SU-DHL-6 (cell line): ENCODE measurements around the gene GRID1.

Experiments used
- H2AFZ ChIP-seq: fragments of 200-600 bp; sonication (generic); 2 replicates; pipeline ENCODE4 v1.6.1; 2014; ENCODE audit warnings: low read depth, mild to moderate bottlenecking, moderate library complexity, mixed read lengths, antibody characterized with exemption, low read length; ENCODE audit not compliant: severe bottlenecking
- H3F3A ChIP-seq: fragments of 200-600 bp; shearing (Covaris generic); 2 replicates; pipeline ENCODE4 v1.6.0; 2016; ENCODE audit warnings: antibody characterized with exemption, mild to moderate bottlenecking; ENCODE audit not compliant: insufficient read depth
- H3K27ac ChIP-seq: fragments of 200-600 bp; sonication (generic); 2 replicates; pipeline ENCODE4 v1.5.1; 2016; ENCODE audit warnings: low read depth, mild to moderate bottlenecking, low read length, moderate library complexity, mixed read lengths
- H3K27me3 ChIP-seq: fragments of 200-600 bp; sonication (generic), shearing (Covaris generic); 2 replicates; pipeline ENCODE4 v1.6.0; 2014; ENCODE audit warnings: mild to moderate bottlenecking, low read length
- H3K36me3 ChIP-seq: fragments of 200-600 bp; sonication (generic); 2 replicates; pipeline ENCODE4 v1.6.1; 2014; ENCODE audit warnings: mild to moderate bottlenecking, low read length, mixed read lengths
- H3K4me2 ChIP-seq: fragments of 300-600, 200-600 bp; shearing (Covaris generic), sonication (generic); 2 replicates; pipeline ENCODE4 v1.6.0; 2014; ENCODE audit warnings: low read length, low read depth, mild to moderate bottlenecking; ENCODE audit not compliant: poor library complexity, severe bottlenecking
- H3K4me3 ChIP-seq: fragments of 200-600 bp; sonication (generic); 2 replicates; pipeline ENCODE4 v1.5.1; 2014; ENCODE audit warnings: antibody characterized with exemption, low read length, mild to moderate bottlenecking, mixed read lengths; ENCODE audit not compliant: insufficient read depth, poor library complexity, severe bottlenecking
- H3K79me2 ChIP-seq: fragments of 200-600 bp; sonication (generic); 2 replicates; pipeline ENCODE4 v1.6.1; 2014; ENCODE audit warnings: mild to moderate bottlenecking, low read length, moderate library complexity; ENCODE audit not compliant: insufficient read depth
- H3K9ac ChIP-seq: fragments of 200-600 bp; sonication (generic); 2 replicates; pipeline ENCODE4 v1.7.0; 2014; ENCODE audit warnings: mild to moderate bottlenecking, low read length
- H3K9me2 ChIP-seq: fragments of 200-600 bp; sonication (generic); replicated peaks from 2 replicates; pipeline ENCODE4 v1.6.1; 2014; ENCODE audit warnings: low read length; ENCODE audit not compliant: insufficient read depth
- H3K9me3 ChIP-seq: fragments of 200-600 bp; sonication (generic); 2 replicates; pipeline ENCODE4 v1.6.1; 2014; ENCODE audit warnings: low read length, mixed read lengths; ENCODE audit not compliant: insufficient read depth
- H4K20me1 ChIP-seq: fragments of 200-600 bp; sonication (generic); 2 replicates; pipeline ENCODE4 v1.6.1; 2014; ENCODE audit warnings: low read depth, mild to moderate bottlenecking, antibody characterized with exemption, low read length, moderate library complexity, mixed read lengths
- EZH2phosphoT487 ChIP-seq: fragments of 200-600 bp; sonication (generic), shearing (Covaris generic); conservative IDR thresholded peaks from 2 replicates; pipeline ENCODE4 v1.6.1; 2018; ENCODE audit warnings: mild to moderate bottlenecking, antibody characterized with exemption, low read length, moderate library complexity, mixed read lengths
- TF ChIP-seq, protein P1 (sequence below): fragments of 200-600 bp; sonication (generic); IDR thresholded peaks from one replicate; pipeline ENCODE4 v1.5.1; 2017; ENCODE audit warnings: antibody characterized with exemption, mild to moderate bottlenecking, low read length, moderate library complexity; ENCODE audit not compliant: insufficient read depth, poor library complexity, severe bottlenecking

Gene GRID1

DNA sequence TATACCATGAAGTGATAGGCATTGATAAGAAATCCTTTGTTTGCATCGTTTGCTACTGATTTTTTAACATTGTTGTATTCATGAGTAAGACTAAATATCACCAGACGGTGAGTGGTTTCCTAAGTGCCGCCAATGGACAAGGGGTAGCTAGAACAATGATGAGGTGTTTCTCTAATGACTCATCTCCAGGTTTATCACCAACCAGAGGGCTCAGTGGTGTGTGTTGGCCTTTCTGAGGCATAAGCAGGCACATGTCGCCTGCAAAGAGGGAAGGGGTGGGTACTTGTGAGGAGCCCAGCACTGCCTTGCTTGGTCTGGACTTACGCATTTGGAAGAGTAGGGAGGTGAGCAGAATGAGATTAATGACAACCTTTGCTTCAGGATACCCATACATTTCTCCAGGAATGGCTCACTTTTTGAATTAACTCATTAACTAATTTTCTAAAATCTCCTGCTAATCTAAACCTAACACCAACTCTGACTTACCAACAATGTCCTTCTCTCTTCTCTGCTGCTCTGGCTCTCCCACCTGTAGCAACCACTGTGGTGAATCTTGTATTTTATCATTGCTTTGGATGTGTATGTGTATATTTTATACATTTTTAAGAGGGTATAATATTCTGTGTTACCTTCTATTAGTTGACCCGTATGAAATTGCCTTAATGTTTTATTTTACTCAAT lies 722.6 kb downstream of the GRID1 start:
- Histone ChIP-seq H3K27ac (no peak overlapping the region), H3K36me3 (no peaks in the 10 kb centered on the region), H2AFZ (no peak overlapping the region), H3K9me3 (no peaks in the 10 kb centered on the region), H3K9me2 (no peaks in the 10 kb centered on the region), H3K4me2 (no peak overlapping the region), H3F3A (no peaks in the 10 kb centered on the region), H3K9ac (no peak overlapping the region), H3K79me2 (no peaks in the 10 kb centered on the region), H3K4me3 (no peak overlapping the region), H3K27me3 (no peaks in the 10 kb centered on the region), H4K20me1 (no peaks in the 10 kb centered on the region)
- TF ChIP-seq, protein P1, sequence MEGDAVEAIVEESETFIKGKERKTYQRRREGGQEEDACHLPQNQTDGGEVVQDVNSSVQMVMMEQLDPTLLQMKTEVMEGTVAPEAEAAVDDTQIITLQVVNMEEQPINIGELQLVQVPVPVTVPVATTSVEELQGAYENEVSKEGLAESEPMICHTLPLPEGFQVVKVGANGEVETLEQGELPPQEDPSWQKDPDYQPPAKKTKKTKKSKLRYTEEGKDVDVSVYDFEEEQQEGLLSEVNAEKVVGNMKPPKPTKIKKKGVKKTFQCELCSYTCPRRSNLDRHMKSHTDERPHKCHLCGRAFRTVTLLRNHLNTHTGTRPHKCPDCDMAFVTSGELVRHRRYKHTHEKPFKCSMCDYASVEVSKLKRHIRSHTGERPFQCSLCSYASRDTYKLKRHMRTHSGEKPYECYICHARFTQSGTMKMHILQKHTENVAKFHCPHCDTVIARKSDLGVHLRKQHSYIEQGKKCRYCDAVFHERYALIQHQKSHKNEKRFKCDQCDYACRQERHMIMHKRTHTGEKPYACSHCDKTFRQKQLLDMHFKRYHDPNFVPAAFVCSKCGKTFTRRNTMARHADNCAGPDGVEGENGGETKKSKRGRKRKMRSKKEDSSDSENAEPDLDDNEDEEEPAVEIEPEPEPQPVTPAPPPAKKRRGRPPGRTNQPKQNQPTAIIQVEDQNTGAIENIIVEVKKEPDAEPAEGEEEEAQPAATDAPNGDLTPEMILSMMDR, result no peak
- TF ChIP-seq EZH2phosphoT487, result no peak

DNA sequence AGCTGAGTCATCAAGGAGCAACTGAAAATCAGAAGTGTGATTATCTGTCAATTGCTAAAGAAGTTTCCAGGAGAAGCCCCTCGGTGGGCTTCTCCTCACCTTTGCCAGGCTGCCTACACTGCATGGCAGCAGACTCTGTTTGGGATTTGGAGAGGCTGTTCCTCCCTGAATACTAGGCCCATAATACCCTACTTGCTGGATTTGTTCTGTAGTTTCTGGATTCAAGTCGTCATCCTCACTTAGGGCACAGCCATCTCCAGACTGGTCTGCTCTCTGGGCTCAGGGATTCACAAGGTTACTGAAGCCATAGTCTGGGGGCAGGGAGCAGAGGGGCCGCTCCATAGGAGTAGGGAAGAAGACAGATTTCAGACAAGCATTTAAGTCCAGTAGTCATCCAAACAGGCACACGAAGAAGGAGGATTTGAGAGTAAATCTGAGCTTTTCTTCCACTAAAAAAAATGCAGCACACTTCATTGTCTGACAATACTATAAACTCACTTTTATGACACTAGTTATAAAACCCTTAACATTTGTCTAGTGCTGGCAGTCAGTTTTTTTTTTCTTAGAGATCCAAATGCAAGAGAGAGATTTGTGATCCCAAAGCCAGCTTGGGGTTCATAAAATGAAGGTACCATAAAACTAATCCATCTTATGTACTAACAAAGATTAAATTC lies 723.3 kb downstream of the GRID1 start:
- no peaks in the 10 kb centered on the region for H3K79me2 ChIP-seq
- no peak overlapping the region for H3K4me2 ChIP-seq
- H3K9ac ChIP-seq, result no peak overlapping the region
- no peaks in the 10 kb centered on the region for H3K9me3 ChIP-seq
- H3K9me2 ChIP-seq, result no peaks in the 10 kb centered on the region
- TF ChIP-seq, protein P1, result no peak
- no peak for TF ChIP-seq EZH2phosphoT487
- no peaks in the 10 kb centered on the region for H4K20me1 ChIP-seq
- no peak overlapping the region for H2AFZ ChIP-seq
- H3K27me3 ChIP-seq, result no peaks in the 10 kb centered on the region
- no peak overlapping the region for H3K4me3 ChIP-seq
- no peaks in the 10 kb centered on the region for H3F3A ChIP-seq
- no peaks in the 10 kb centered on the region for H3K36me3 ChIP-seq
- no peak overlapping the region for H3K27ac ChIP-seq

DNA sequence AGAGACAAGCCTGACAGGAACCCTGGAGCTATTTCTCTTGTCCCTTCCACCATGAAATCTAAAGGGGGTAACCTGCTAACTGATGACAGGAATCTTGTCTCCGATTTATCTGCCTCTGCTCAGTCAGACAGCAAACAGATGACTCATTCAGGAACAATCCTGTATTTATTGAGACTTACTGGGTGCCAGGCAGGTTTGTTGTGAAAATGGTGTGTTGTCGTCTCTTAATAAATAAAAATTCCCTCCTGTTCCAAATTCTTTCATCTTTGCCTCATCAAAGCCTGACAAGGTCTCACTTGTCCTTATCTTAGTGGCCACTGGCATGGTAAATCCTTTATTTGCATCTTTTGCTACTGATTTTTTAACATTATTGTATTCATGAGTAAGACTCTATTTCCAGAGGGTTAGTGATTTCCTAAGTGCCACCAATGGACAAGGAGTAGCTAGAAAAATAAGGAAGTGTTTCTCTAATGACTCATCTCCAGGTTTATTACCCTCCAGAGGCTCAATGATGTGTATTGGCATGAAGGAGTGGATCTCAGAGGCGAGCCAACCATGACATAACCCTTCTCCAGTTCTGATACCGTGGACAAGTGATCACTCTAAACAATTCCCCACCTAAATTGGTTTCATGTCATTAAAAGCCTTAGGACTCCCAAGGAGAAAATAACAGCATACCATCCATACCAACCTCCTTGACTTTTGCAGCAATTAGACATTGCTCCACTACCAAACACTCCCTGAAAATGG lies 724.0 kb downstream of the GRID1 start:
- H3K79me2 ChIP-seq, result no peaks in the 10 kb centered on the region
- no peak overlapping the region for H3K4me2 ChIP-seq
- no peak overlapping the region for H2AFZ ChIP-seq
- no peaks in the 10 kb centered on the region for H3K9me3 ChIP-seq
- no peak overlapping the region for H3K27ac ChIP-seq
- H3K9ac ChIP-seq, result no peak overlapping the region
- no peaks in the 10 kb centered on the region for H3K36me3 ChIP-seq
- H3K27me3 ChIP-seq, result no peaks in the 10 kb centered on the region
- H3K4me3 ChIP-seq, result no peak overlapping the region
- no peaks in the 10 kb centered on the region for H3F3A ChIP-seq
- TF ChIP-seq, protein P1, result no peak
- TF ChIP-seq EZH2phosphoT487, result no peak
- H4K20me1 ChIP-seq, result no peaks in the 10 kb centered on the region
- H3K9me2 ChIP-seq, result no peaks in the 10 kb centered on the region
